Measurements from ENCODE around the gene CHORDC1. TPM values are rescaled to one million over a fixed set of nuclear protein-coding genes. Genes with fewer than 3 reads are reported as not detected.

CHORDC1 gene
- 14.3 and 21.1 TPM in 2 replicates for polyA plus RNA-seq (2011; rRNA removed)
- polyA minus RNA-seq (2011; rRNA and poly(A)+ RNA removed), result 36.6 and 64.0 TPM in 2 replicates

- ChIA-PET CTCF (interaction anchor here (1.4 kb wide), 1 partner anchor 10 kb away, joined by 3 read pairs; no protein-coding TSS in a partner anchor), POLR2A (no interaction called here)
- Histone ChIP-seq H3K36me3 (ENCODE audit: control insufficient read depth, insufficient read depth, low read length) (no peaks in the 10 kb centered on the region), H3K27me3 (ENCODE audit: control insufficient read depth, insufficient read depth, low read length) (no peaks in the 10 kb centered on the region), H3K4me3 (ENCODE audit: low read depth, low read length) (peak within 1 kb of the TSS; percentile 73)
- no peak for TF ChIP-seq CTCF (IDR thresholded peaks at IDR 0.05; ENCODE audit: insufficient read depth, low read depth, low read length)
- peak; percentile 25 for DNase-seq (ENCODE audit: low read depth)
Observed at GRCh38 chr11:90222459-90223247, at the start of gene CHORDC1. CHORDC1 (minus strand) TSS chr11:90223049; CDS start chr11:90222954, 95 bp downstream.

DNA sequence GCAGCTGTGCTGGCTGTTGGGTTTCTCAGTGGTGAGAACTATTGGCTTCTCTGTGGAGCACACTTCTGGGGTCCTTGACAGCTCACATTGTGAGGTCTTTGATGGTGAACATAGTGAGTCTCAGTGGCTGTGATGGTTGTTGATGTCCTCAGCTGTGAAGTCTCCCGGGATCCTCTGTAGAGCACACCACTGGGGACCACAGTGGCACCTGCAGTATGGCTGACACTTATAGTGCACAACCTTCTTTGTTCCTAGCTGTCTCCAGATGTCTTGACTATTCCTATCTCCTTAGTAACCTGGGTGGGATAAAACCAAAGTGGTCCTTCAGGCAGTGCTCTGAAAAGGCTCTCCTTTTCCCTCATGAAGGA is 34.3 kb upstream of the CHORDC1 start:
- Histone ChIP-seq H3K36me3 (ENCODE audit: control insufficient read depth, insufficient read depth, low read length) (no peaks in the 10 kb centered on the region), H3K27me3 (ENCODE audit: control insufficient read depth, insufficient read depth, low read length) (no peaks in the 10 kb centered on the region), H3K4me3 (ENCODE audit: low read depth, low read length) (no peak overlapping the region)
- TF ChIP-seq CTCF (IDR thresholded peaks at IDR 0.05; ENCODE audit: insufficient read depth, low read depth, low read length), result no peak
- POLR2A ChIA-PET, result no interaction called here
- no peak for DNase-seq (ENCODE audit: low read depth)
- CTCF ChIA-PET, result no interaction called here

GRCh38 chr11:90256404-90257157 is 33.7 kb upstream of the CHORDC1 start:
- no peak for DNase-seq (ENCODE audit: low read depth)
- TF ChIP-seq CTCF (IDR thresholded peaks at IDR 0.05; ENCODE audit: insufficient read depth, low read depth, low read length), result no peak
- CTCF ChIA-PET, result no interaction called here
- H3K27me3 ChIP-seq (ENCODE audit: control insufficient read depth, insufficient read depth, low read length), result no peaks in the 10 kb centered on the region
- POLR2A ChIA-PET, result no interaction called here
- no peak overlapping the region for H3K4me3 ChIP-seq (ENCODE audit: low read depth, low read length)
- no peaks in the 10 kb centered on the region for H3K36me3 ChIP-seq (ENCODE audit: control insufficient read depth, insufficient read depth, low read length)

- no peak overlapping the region for H3K4me3 ChIP-seq (ENCODE audit: low read depth, low read length)
- TF ChIP-seq CTCF (IDR thresholded peaks at IDR 0.05; ENCODE audit: insufficient read depth, low read depth, low read length), result no peak
- no peaks in the 10 kb centered on the region for H3K36me3 ChIP-seq (ENCODE audit: control insufficient read depth, insufficient read depth, low read length)
- DNase-seq (ENCODE audit: low read depth), result no peak
- CTCF ChIA-PET, result no interaction called here
- POLR2A ChIA-PET, result no interaction called here
- H3K27me3 ChIP-seq (ENCODE audit: control insufficient read depth, insufficient read depth, low read length), result no peaks in the 10 kb centered on the region
Observed at GRCh38 chr11:90254065-90254464, 31.2 kb upstream of the CHORDC1 start.

DNA sequence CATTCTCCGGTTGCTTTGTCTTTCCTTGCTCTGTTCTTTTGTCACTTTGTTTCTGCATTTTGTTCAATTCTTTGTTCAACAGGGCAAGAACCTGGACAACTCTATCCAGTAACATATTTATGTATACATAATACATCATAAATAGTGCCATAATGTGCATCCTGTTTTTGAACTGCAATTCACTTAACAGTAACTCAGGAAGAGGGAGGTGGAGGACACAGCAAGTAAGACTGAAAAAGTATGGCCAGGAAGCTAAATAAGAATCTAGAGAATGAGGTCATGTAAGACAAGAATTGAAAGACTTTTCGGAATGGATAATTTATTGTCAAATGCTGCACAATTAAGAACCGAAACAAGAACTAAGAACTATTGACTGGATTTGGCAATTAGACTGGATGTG is 29.2 kb upstream of the CHORDC1 start:
- no peak for DNase-seq (ENCODE audit: low read depth)
- Histone ChIP-seq H3K4me3 (ENCODE audit: low read depth, low read length) (no peak overlapping the region), H3K36me3 (ENCODE audit: control insufficient read depth, insufficient read depth, low read length) (no peaks in the 10 kb centered on the region), H3K27me3 (ENCODE audit: control insufficient read depth, insufficient read depth, low read length) (no peaks in the 10 kb centered on the region)
- ChIA-PET CTCF (no interaction called here), POLR2A (no interaction called here)
- no peak for TF ChIP-seq CTCF (IDR thresholded peaks at IDR 0.05; ENCODE audit: insufficient read depth, low read depth, low read length)

Measured in BJ (cell line).